ENCODE measurements around the gene GPR87. TPM values are rescaled to one million over a fixed set of nuclear protein-coding genes. Genes with fewer than 3 reads are reported as not detected.
A peak's percentile ranks its signal among the peaks of the same experiment; 100 is the strongest.

The GPR87 gene
- total RNA-seq, 1 donor, result 0.43 TPM

DNA sequence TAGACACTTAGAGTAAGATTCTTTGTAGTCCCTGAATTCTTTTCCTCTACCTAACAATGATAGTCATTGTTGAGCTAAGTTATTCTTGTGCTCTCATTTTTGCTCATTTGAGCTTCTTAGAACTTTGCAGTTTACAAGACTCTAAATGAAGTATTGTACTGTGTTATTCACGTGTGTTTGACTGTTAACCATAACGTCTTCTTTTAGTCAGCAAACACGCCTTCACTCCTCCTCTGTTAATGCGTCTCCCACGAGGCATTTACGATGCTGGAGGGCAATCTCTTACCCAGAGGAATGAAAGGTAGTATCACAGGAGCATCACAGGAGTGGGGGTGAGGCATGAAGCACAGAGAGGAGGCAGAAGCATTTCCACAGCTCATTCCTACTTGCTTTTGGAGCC is 23.5 kb downstream of the GPR87 start:
- no peak for TF ChIP-seq CTCF (IDR thresholded peaks at IDR 0.05; ENCODE audit: insufficient read depth, low read depth, low read length)
- DNase-seq (ENCODE audit: low read depth), result no peak
- no peak overlapping the region for H3K4me3 ChIP-seq (ENCODE audit: low read depth, low read length)

DNA sequence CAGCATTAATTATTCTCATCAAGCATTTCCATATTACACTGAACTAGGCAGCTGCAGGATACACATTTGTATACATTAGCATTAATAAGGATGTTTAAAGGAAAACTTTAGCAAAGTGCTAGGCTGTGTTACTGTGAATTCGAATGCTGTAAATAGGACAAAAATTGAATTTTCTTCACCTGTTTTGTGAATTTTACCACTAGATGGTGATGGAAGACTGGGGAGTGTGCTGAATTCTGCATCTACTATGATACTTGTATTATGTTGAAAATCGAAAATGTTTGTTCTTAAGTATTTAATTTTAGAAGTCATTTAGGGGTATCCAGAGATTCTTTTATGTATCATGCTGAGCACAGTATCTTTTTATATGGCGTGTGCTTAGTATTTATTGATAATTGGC is 25.9 kb downstream of the GPR87 start:
- DNase-seq (ENCODE audit: low read depth), result peak; percentile 59
- TF ChIP-seq CTCF (IDR thresholded peaks at IDR 0.05; ENCODE audit: insufficient read depth, low read depth, low read length), result peak; percentile 64
- H3K4me3 ChIP-seq (ENCODE audit: low read depth, low read length), result no peak overlapping the region

DNA sequence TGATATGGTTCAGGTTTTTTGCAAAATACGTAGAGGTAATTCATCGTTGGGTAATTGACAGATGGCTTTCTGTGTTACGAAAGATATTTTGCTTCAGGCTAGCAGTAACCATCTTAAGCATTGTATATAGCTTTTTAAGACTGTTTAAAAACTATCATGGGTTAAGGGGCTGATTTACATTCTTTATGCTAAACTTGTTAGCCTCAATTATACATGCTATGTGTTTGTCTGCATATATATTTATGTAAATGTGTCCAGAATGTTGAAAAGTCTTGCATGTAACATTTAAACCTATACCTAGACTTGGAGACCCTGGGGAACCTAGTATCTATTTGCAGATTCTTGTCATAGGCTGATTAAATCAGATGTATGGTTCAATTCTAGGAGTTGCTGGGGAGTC is 27.2 kb downstream of the GPR87 start:
- H3K4me3 ChIP-seq (ENCODE audit: low read depth, low read length), result no peak overlapping the region
- TF ChIP-seq CTCF (IDR thresholded peaks at IDR 0.05; ENCODE audit: insufficient read depth, low read depth, low read length), result no peak
- no peak for DNase-seq (ENCODE audit: low read depth)

GRCh38 chr3:151285940-151286339 is 30.7 kb downstream of the GPR87 start:
- H3K4me3 ChIP-seq (ENCODE audit: low read depth, low read length), result no peak overlapping the region
- DNase-seq (ENCODE audit: low read depth), result no peak
- no peak for TF ChIP-seq CTCF (IDR thresholded peaks at IDR 0.05; ENCODE audit: insufficient read depth, low read depth, low read length)

- TF ChIP-seq CTCF (IDR thresholded peaks at IDR 0.05; ENCODE audit: insufficient read depth, low read depth, low read length), result no peak
- peak; percentile 88 for DNase-seq (ENCODE audit: low read depth)
- H3K4me3 ChIP-seq (ENCODE audit: low read depth, low read length), result no peak overlapping the region
Measured at GRCh38 chr3:151283907-151284461, 32.6 kb downstream of the GPR87 start.

DNA sequence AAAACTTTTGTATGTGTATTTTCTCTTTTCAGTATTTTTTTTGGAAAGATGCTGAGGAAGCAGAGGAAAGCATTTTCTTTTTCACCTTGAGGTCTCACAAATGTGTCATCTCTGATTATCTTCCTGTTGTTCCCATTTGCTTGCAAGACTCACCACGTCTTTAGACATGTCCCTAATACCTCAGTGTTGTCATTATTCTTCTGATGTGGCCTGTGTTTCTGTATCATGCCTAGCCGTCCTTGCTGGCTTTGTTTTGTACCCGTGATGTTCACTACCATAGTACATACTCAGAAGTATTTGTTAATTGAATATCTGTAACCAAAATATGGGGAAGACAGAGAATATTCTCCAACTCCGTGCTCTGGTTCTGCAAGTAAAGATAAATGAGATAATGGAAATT is 33.2 kb downstream of the GPR87 start:
- no peak for TF ChIP-seq CTCF (IDR thresholded peaks at IDR 0.05; ENCODE audit: insufficient read depth, low read depth, low read length)
- DNase-seq (ENCODE audit: low read depth), result no peak
- H3K4me3 ChIP-seq (ENCODE audit: low read depth, low read length), result no peak overlapping the region

GRCh38 chr3:151282921-151283320 is 33.7 kb downstream of the GPR87 start:
- DNase-seq (ENCODE audit: low read depth), result peak; percentile 70
- TF ChIP-seq CTCF (IDR thresholded peaks at IDR 0.05; ENCODE audit: insufficient read depth, low read depth, low read length), result peak; percentile 61
- no peak overlapping the region for H3K4me3 ChIP-seq (ENCODE audit: low read depth, low read length)
